Stomach (tissue), 4 donors: ENCODE data around the gene ZNF200.

Experiments used
- POLR2A ChIP-seq, 4 donors: fragments of 450-650 bp; IDR thresholded peaks; one replicate each; pipeline ENCODE4 v1.6.1; 2016; ENCODE audit warnings: antibody characterized with exemption in 4 of 4, control low read depth in 2 of 4, mild to moderate bottlenecking in 1 of 4, moderate library complexity in 1 of 4
- POLR2AphosphoS5 ChIP-seq, 3 donors: sonication (generic); formaldehyde crosslinking; IDR thresholded peaks; one replicate each; pipeline ENCODE4 v1.6.1; 2016; ENCODE audit warnings: antibody characterized with exemption in 3 of 3
- TF ChIP-seq, protein P1 (sequence below), 7 experiments: fragments of 450-650 bp in 4 of 7; fragments of 200-600 bp in 3 of 7; sonication (generic) in 3 of 7; IDR thresholded peaks; one replicate each; pipeline ENCODE4 v1.5.1; 2016 to 2019; ENCODE audit warnings: antibody characterized with exemption in 7 of 7, control low read depth in 2 of 7, mild to moderate bottlenecking in 1 of 7

DNA sequence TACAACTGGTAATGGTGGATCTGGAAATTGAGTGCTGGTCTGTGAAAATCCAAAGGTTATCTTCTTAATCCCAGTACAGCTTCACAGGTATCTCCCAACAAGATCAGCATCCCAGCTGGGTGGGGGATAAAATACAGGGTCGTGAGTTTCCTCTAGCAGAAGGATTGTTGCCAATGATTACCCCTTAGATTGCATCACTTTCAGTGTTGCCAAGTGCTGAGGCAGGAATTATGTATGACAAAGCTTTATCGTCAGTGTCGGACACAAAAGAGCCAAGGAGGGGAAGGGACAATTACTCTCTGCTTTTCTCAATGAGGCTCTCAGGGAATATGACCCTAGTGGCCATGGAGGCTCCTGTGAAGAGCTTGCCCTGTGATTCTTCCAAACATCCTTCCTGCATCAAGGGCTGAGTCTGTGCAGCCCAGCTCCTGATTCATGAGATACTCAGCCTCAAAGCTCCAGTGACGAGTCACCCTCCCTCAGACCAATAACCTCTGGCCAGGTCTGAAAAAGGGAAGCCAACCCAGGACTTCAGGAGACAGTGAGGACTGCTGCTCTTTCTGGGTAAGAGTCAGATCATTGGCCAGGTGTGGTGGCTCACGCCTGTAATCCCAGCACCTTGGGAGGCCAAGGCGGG, 31.9 kb downstream of the ZNF200 start:
- TF ChIP-seq, protein P1, sequence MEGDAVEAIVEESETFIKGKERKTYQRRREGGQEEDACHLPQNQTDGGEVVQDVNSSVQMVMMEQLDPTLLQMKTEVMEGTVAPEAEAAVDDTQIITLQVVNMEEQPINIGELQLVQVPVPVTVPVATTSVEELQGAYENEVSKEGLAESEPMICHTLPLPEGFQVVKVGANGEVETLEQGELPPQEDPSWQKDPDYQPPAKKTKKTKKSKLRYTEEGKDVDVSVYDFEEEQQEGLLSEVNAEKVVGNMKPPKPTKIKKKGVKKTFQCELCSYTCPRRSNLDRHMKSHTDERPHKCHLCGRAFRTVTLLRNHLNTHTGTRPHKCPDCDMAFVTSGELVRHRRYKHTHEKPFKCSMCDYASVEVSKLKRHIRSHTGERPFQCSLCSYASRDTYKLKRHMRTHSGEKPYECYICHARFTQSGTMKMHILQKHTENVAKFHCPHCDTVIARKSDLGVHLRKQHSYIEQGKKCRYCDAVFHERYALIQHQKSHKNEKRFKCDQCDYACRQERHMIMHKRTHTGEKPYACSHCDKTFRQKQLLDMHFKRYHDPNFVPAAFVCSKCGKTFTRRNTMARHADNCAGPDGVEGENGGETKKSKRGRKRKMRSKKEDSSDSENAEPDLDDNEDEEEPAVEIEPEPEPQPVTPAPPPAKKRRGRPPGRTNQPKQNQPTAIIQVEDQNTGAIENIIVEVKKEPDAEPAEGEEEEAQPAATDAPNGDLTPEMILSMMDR (IDR thresholded peaks at IDR 0.05): no peak
- no peak for TF ChIP-seq POLR2A (IDR thresholded peaks at IDR 0.05)
- no peak for TF ChIP-seq POLR2AphosphoS5 (IDR thresholded peaks at IDR 0.05)
